HG03095 (cell line): ENCODE data around the gene FIGNL1.
A peak's percentile ranks its signal among the peaks of the same experiment; 100 is the strongest.

Experiments
- ATAC-seq: cut with Tn5 transposase; IDR thresholded peaks from one replicate; pipeline ENCODE4 v1.9.1; 2021; ENCODE audit warnings: moderate library complexity; ENCODE audit not compliant: unreplicated experiment

Gene FIGNL1

DNA sequence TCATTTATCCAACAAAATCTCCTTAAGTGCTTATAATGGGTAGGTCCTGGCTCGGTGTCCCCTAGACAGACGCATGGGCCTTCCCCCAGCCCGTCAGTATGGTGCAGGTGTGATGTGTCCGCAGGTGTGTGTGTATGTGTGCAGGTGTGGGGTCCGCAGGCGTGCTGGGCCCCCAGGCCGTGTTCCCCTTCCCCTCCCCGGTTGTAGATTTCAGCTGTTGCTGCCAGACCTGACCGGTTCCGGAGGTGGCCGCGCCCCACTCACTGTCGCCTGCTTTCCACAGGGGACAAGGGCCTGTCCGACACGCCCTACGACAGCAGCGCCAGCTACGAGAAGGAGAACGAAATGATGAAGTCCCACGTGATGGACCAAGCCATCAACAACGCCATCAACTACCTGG is 50.5 kb downstream of the FIGNL1 start:
- ATAC-seq = no peak

DNA sequence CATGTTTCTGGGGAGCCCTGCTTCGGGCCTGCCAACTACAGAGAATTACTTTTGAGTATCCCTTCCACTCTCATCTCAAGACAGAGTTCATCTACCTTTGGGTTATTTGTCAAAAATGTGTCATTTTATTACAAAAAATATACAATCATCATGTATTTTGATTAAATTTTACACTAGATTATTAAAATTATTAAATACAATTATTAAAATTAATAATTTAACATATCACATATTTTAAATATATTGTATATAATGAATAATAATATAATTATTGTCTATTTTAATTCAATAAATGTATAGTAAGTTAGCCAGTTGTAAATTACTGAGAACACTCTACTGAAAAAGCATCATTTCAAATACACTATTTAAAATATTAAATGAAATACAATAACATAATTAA is 50.9 kb downstream of the FIGNL1 start:
- ATAC-seq = no peak

DNA sequence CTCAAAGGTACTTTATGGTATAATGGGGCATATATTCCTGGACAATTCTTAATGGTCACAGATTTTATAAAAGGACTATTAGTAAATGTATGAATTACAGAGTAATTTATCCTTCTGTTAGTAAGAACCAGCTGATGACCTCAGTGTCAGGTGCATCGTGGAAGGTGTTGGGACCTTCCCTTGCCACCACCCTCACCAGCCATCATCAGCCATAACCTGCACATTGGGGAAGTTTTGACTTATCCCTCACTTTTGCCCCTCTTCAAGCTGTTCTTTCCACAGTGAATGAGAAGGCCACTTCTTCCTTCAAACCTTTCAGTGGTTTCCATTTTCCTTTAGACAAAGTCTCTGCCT is 52.2 kb downstream of the FIGNL1 start:
- ATAC-seq = no peak

GRCh38 chr7:50397320-50397970 is 52.7 kb downstream of the FIGNL1 start:
- peak; percentile 60 for ATAC-seq

GRCh38 chr7:50396856-50397255 is 53.3 kb downstream of the FIGNL1 start:
- ATAC-seq = peak; percentile 9

- no peak for ATAC-seq
These were observed 55.8 kb downstream of the FIGNL1 start for GRCh38 chr7:50394315-50394714.
